ENCODE results near the gene SRSF12.

SRSF12 gene

DNA sequence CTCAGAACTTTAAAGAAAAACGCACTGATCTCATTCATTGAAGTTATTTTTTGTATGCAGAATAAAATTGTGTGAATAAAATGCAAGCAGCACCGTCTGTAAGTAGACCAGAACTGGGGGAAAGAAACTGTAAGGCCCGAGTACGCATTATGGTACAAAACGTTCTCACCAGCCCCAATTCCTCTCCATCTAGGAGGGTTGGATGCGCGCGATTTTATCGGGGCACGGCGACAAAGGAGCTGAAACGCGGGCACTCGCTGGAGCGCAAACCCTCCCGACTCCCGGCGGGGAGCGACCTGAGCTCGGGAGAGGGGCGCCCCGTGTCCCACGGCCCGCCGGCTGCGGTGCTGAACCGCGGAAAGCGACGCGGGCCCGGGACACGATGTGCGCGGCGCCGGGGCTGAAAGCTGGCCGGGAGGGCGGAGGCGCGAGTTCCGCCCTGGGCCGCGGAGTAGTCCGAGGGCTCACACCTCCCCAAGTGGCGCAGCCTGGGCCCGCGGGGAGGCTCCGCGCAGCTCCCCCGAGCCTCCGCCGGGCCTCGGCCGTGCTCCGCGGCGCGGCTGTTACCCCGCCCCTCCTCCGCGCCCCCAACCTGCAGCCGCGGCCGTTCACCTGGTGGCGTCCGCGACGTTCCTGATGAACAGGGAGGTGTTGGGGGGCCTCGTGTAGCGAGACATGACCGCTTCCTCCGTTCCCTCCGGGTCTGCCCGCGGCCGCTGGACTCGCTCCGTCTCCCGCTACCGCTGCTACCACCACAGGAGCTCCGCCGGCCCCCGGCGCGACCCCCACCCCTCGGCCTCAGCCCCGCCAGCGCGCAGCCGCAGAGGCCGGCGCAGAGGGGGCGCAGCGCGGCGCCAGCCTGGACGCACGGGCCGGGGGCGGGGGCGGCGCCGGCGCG lies at the start of gene SRSF12:
Gene SRSF12, minus strand, starts transcription at position 861 of the 898 bp plus-strand sequence. Its CDS starts 184 bp downstream, at position 677.
- no peak for DNase-seq (ENCODE audit: low read depth)

DNA sequence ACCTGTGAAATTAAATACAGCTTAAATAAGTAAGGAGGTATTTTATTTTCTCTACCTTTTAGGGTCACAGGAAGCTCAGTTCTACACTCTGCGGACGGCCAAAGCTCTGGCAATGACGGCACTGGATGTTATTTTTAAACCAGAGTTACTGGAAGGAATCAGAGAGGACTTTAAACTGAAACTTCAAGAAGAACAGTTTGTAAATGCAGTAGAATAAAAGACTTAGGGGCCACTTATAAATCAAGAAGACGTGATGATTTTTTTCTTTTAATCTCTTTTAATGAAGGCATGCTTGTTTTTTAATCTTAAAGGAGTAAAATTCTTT lies 44.1 kb upstream of the SRSF12 start:
- DNase-seq (ENCODE audit: low read depth): no peak

DNA sequence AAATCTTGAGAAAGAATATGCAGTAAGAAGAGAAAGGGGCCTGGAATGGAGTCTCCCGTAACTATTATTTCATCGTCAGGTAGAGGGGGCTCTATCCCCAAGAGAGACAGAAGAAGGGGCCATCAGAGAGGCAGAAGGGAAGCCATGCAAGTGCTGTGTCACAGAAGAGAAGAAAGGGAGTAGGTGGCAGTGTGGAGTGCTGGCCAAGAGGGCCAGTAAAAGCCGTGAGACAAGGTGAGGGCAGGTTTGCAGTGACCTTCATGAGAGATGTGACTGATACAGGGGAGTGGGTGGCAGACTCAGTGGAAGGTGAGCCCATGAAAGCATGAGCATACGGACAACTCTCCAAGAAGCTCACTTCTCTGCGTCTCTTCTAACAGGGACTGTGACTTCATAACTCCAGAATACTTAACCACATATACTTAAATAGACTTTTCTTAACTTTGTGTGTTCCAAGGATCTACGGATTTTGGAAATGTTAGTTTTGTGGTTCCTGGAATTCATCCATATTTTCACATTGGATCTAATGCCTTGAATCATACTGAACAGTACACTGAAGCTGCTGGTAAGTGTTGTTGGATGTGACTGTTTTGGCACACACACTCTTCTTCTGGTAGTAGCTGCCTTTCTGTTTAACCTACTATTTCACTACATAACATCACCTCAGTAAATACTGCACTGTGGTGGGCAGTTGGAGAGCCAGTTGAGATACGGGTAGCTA lies 43.6 kb upstream of the SRSF12 start:
- DNase-seq (ENCODE audit: low read depth): no peak

DNA sequence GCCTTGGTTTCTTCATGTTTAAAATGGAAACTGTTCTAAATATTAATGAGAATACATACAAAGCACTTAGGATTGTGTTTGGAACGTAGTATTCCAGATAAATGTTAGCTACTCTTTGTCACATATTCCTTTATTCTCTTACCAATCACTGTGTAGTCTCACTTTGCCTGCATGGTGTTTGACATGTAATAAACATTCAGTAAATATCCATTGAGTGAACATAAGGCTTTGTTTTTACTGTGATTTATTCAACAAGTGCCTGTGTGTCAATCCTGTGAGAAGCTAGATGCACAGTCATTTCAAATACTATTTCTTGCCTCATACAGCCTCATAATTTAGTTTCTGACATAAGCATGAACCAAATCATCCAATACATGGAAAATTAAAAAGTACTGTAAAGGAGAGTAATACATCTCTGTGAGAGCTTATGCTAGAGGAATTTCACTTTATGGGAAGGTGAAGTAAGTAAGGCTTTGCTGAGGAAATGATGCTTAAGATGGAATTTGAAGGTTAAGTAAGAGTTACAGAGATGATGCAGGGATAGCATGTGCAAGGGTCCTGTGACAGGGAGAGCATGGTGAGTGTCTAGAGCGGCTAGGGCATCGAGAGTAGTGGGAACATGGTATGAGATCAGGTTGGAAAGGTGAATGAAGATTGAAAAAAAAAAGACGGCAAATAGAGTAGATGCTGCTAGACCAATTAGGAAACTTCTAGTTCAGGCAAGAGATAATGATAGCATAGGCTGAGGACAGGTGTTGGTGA lies 42.6 kb upstream of the SRSF12 start:
- no peak for DNase-seq (ENCODE audit: low read depth)

DNA sequence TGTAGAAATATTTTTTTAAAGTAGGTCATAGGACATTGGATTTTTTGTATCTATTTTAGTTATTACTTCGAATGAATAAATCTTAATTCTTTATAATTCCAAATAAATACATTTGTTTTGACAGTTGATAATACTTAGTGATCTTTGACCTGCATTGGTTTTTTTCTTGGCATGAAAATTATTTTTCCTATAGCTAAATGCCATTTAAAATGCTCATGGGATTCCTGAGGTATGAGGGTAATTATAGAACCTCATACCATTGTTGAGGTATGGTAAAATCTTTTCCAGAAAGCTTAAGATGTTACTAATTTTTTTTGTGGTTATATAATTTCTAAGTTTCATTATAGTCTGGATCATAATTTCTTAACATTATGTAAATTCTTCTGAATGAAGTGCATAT lies 36.3 kb upstream of the SRSF12 start:
- DNase-seq (ENCODE audit: low read depth): no peak

DNA sequence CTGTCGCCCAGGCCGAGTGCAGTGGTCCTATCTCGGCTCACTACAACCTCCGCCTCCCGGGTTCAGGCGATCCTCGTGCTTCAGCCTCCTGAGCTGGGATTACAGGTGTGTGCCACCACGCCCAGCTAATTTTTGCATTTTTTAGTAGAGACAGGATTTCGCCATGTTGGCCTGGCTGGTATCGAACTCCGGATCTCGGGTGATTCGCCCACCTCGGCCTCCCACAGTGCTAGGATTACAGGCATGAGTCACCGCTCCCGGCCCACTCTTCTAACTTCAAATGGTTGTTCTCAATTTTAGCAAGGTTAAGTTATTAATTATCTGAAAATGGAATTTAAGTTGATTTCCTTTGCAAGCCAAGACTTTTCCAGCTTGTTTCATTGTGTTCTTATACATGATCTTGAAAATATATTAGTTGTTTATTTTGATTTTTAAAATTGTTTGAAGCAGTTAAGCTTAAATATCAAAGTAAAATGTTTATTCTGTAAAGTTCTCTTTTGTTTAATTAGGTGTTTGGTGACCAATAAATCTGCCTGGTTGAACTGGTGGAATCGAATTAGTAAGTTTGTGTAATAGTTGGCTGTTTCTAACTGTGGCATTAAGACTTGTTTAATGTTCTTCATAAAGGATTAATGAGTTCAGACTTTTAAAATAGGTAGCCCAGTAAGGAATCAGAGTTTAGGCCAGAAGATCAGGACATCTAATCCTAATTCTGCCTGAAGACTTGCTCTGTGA lies 30.3 kb upstream of the SRSF12 start:
- DNase-seq (ENCODE audit: low read depth): no peak

DNA sequence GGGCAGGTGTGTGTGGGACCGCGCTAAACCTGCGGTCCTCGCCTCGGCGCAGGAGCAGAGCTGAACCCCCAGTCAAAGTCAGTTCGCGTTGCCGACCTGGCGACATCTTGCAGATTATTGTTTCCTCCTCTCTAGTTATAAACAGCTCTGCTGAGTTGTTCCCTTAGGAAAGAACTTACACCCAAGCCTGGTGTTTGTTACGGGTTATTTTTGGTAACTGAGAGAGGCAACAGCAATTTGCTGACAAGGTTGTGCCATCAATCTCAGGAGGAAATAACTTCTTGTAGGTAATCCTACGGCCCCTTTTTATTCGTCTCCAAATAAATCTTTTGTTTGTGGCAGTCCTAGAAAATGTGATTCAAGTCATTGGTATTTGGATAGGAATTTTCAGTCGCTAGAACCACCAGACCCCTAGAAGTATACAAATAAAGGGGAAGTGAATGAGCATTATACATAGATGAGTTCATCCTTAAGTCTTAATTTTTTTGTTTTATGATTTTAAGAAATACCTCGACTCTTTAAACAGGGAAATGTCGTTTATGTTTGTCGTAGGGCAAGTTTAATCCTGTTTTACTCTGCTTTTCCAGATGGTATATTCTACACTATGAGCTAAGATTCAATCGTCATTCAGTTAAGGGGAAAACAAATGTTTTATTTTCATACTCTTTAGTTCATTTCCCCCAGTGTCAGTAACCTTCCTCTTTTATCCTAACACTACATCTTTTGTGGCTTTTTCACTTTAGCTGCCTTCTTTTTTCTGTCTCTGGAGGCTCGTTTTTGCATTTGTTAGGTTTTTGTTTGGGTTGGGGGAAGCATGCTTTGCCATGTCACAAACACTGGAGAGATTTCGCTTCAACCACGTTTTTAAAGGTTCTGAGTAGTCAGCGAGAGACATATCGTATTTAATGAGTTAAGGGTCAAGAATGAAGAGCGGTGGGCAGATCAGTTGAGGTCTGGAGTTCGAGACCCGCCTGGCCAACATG lies 29.1 kb upstream of the SRSF12 start:
- no peak for DNase-seq (ENCODE audit: low read depth)

DNA sequence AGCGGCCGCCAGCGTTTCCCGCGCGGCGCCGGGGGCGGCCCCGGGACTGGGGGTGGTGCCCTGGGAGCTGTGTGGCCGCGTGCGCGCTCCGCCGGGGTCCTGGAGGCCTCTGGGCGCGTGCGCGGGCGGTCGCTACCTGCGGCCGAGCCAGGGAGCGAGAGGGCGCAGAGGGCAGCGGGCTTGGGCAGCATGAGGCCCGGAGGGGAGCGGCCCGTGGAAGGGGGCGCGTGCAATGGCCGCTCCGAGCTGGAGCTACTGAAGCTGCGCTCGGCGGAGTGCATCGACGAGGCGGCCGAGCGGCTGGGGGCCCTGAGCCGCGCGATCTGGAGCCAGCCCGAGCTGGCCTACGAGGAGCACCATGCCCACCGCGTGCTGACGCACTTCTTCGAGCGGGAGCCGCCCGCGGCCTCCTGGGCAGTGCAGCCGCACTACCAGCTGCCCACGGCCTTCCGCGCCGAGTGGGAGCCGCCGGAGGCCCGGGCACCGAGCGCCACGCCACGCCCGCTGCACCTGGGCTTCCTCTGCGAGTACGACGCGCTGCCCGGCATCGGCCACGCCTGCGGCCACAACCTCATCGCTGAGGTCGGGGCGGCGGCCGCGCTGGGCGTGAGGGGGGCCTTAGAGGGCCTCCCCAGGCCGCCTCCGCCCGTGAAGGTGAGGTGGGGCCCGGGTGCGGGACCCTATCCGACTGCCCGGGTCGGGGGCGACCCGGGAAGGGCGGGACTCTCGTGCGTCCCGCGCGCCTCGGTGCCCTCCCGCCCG lies 28.3 kb upstream of the SRSF12 start, which contains the start of gene PM20D2:
Gene PM20D2, plus strand, starts transcription at position 100 of the 762 bp plus-strand sequence. Its CDS starts 90 bp downstream, at position 190.
- peak; percentile 48 for DNase-seq (ENCODE audit: low read depth)

DNA sequence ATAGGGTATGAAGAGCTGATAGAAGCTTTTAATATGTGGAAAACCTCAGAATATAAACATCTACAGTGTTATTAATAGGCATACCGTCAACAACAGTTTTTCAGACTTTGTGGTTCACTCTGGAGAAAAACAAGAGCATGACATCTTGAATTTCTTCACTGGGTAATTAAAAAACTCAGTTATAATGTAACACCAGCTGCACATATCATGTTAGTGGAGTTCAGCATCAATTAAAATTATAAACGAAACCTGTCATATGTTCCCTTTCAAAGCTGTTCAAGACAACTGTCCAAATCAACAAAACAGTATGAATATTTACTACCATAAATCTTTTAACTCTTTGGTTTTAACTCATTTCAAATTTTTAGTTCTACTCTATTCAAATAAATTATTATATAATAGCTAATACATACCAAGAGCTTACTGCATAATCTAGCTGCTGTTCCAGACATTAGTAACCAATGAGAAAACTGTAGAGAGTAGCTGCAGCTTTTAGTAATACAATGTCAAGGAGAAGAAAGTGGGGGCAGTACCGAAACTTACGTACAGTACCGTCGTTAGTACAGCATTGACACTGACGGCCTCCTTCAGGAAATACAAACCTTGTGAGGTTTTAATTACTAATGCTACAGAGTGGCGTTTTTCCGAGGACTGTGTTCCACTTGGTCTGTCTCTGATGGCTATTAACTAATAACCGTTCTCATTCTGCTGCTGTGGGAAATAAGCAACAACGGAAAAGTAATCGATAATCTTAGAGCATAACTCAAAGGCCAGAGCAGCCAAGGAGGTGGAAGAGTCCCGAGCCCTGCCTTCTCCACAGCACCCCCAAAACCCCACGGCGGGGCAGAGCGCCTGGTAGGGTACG lies 27.5 kb upstream of the SRSF12 start:
- no peak for DNase-seq (ENCODE audit: low read depth)

DNA sequence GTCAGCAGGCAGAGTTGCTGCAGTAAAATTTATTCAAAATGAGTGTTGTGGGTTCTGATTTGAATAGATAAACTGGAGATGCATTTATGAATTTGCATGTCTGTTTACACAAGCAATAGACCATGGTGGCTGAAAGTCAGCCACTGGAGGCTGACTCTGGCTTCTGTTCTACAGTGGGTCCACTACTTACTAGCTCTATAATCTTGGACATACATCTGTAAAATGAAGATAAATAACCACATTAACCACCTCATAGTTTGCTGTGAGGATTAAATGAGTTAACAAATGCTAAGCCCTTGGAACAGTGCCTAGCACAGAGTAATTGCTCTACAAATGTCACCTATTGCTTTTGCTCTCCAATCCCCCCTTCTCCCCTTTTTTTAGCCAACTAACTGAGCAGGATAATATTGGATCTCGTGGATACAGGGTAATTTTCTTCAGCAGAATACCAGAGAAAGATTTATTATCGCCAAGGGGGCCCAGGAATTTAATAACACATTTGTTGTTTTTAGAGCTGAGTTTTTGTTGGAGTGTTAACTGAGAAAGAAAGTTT lies 26.6 kb upstream of the SRSF12 start:
- DNase-seq (ENCODE audit: low read depth): no peak

DNA sequence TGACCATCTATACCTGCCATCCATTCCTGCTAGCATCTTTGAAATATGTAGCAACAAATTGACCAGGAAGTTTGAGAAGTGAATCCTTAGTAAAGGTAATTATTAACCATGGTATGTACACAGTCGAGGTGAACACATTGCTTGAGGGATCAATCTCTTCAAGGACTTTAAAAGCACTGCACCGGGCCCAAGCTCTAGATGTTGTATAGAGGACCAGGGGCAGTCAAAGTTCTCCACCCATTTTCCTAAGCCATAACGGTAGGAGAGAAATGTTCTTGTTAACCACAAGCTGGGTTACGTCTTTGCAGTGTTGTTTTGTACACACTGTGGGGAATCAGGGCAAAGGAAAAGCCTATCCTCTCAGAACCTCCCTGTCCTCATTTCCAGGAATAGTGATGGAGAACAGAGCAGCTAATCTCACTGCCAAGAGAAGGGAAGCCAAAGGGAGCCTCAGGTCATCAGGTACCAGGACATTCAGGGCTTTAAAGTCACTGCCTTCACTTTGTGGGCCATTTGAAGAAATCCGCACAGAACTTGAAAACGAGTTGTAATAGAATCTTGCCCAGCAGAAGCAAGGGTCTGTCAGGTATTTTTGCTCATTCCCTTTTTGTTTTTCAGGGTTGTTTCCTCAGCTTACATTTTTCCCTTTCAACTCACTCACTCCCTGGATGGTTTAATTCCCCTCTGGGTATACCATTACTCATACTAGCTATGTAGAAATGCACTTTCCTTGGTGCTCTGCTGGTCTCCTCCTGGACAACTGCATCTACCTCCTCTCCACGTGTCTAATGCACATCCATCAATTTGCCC lies 22.7 kb upstream of the SRSF12 start:
- no peak for DNase-seq (ENCODE audit: low read depth)

DNA sequence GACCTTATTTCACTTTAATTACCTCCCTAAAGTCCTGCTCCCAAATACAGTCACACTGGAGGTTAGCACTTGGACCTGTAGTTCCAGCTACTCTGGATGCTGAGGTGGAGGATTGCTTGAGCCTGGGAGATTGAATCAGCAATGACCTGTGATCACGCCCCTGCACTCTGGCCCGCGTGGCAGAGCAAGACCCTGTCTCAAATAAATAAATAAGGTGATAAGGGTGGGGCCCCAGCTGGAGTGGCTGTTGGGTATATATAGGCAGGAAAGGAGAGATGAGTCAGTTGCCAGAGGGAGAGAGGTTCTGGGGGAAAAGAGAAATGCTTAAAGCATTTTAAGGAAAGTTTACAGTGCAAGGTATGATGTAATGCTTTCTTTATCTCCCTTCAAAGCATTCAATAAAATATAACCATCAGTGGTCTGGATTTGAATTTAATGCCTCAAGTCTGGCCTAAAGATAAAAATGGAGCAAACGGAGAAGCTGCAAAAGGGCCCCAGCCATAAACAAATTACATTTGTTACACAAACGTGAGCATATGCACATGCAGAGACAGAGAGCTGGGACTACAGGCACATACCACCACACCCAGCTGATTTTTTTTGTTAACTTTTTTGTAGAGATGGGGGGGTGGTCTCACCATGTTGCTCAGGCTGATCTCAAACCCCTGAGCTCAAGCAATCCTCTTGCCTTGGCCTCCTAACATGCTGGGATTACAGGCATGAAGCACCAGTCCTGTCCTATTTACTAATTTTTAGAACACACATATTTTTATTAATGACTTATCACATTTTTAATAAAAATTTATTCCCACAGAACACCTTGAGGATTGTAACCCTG lies 21.9 kb upstream of the SRSF12 start:
- no peak for DNase-seq (ENCODE audit: low read depth)

DNA sequence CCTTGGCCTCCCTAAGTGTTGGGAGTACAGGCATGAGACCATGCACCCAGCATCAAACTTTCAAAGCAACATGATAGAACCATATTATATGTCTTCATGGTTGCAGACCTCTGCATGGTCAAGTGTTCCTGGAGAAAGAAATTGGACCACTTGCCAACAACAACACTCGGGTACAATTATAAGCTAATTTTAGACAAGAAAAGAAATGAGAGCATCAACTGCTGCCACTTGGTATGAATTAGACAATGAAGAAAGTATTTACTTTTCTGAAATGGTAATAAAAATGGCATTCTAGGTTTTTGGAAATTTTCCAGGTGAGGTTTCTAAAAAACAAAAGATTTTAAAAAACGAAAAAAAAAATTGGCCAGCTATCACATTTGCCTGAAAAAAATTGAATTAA lies 20.3 kb upstream of the SRSF12 start:
- no peak for DNase-seq (ENCODE audit: low read depth)

DNA sequence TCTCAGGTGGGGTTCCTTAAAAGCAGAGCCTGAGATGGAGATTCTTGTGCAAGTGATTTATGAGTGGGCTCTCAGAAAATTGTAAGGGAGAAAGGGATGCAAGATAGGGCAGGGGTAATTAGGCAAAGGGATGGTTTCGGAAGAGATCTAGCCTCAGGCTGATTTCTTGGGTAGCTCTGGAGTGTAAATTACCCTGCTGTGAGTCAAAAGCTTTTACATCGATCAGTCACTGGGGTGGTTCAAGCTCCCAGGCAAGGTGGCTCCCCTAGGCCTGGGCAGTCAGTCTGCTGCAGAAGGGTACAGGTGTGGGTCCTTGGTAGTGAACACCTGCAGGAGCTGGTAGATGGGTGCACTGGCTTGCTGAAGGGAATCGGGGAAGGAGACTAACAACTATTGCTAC lies 16.9 kb upstream of the SRSF12 start:
- DNase-seq (ENCODE audit: low read depth): no peak

DNA sequence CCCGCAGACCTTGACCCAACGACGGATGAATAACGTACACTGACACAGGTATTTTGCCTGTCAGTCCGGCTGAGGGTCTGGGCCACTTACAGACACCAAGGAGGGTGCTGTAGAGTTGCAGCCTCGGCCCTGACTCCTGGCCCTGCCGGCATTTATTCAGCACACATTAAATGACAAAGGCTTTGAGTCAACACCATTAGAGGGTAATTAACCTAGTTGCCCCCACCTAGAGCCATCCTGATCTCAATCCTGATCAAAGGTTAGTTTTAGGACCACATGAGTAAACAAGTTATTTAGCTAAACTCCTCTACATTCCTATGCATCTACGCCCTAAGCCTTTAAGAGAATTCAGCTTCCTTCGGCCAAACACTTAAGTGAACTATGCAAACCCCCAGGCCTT lies 16.1 kb upstream of the SRSF12 start:
- DNase-seq (ENCODE audit: low read depth): no peak

DNA sequence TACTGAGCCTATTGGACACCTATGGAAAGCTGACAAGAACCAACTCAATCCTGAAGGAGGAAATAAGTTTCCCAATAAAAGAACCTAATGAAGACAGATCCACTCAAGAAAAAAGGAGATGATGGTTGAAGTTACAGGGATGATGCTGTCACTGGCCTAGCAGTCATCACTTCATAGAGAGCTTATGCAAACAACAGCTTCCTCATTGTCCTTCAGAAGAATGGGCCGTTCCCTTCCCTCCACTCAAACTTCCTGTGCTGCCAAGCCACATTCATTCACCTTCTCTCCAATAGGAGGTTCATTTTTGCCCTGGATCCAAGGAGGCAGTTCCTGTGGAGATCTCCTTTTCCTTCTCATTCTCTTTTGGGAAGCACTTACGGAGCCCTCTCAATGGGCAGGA lies 14.2 kb upstream of the SRSF12 start:
- no peak for DNase-seq (ENCODE audit: low read depth)

DNA sequence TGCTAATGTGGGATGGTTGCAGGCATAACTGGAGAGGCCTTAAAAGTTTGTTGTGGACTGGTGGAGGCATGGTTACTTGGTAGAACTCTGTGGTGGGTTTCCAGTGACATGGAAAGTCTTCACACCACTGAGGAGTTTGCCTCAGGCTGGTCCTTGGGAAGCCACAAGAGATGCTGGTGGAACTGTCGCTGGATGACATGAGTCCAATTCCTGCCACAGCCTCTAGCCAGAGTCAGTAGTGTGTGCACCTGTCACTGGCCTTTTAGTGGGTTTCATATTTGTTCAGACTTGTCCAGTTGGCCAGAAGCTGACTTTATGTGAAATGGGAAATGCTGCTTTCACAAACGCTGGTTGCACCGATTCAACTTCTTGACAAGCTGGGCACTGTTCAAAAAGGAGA lies 13.7 kb upstream of the SRSF12 start:
- no peak for DNase-seq (ENCODE audit: low read depth)

All from stimulated activated CD8-positive, alpha-beta memory T cell treated with anti-CD3 and anti-CD28 coated beads, Interleukin-12 subunit alpha, Interleukin-12 subunit beta, amount 100 ng/mL, for 1 hour (primary cell).